Calu3 (cell line): ENCODE measurements around the gene PDS5B. TPM values are rescaled to one million over a fixed set of nuclear protein-coding genes. Genes with fewer than 3 reads are reported as not detected.

Source experiments
- BruUV-seq: library from RNA; stranded (reverse); fragments of 400-500 nt; replicated peaks from 2 replicates; lab custom pipeline; 2021; lab: Mats Ljungman, UMichigan
- CTCF ChIA-PET: fragments of 300-600 bp; sonication (Branson Sonifier 250); formaldehyde crosslinking; loops from one replicate; lab custom pipeline; 2022; ENCODE audit warnings: antibody characterized with exemption; lab: Charles Lee
- DNase-seq: peaks from one replicate; pipeline ENCODE4 v3.0.0; 2022
- H3K27ac Mint-ChIP-seq: one replicate; pipeline ENCODE4 v1.8.0; 2022; ENCODE audit warnings: mixed read lengths; ENCODE audit not compliant: unreplicated experiment
- H3K27me3 Mint-ChIP-seq: one replicate; pipeline ENCODE4 v1.8.0; 2022; ENCODE audit warnings: mixed read lengths; ENCODE audit not compliant: unreplicated experiment
- H3K36me3 Mint-ChIP-seq: one replicate; pipeline ENCODE4 v1.8.0; 2022; ENCODE audit warnings: mild to moderate bottlenecking, moderate library complexity, mixed read lengths; ENCODE audit not compliant: insufficient read depth, unreplicated experiment
- H3K4me1 Mint-ChIP-seq: one replicate; pipeline ENCODE4 v1.8.0; 2022; ENCODE audit warnings: mild to moderate bottlenecking, low read depth, mixed read lengths; ENCODE audit not compliant: unreplicated experiment
- H3K4me3 Mint-ChIP-seq: one replicate; pipeline ENCODE4 v1.8.0; 2022; ENCODE audit warnings: mild to moderate bottlenecking, low read depth, moderate library complexity, mixed read lengths; ENCODE audit not compliant: unreplicated experiment
- H3K9me3 Mint-ChIP-seq: one replicate; pipeline ENCODE4 v1.8.0; 2022; ENCODE audit warnings: low read depth, mixed read lengths; ENCODE audit not compliant: unreplicated experiment
- CTCF ChIP-seq: fragments of 200-600 bp; IDR thresholded peaks from one replicate; pipeline ENCODE4 v1.8.0; 2022; ENCODE audit warnings: antibody characterized with exemption; ENCODE audit not compliant: unreplicated experiment
- intact Hi-C: fragments of 100-400 bp; cut with micrococcal nuclease; formaldehyde crosslinking; loops from one replicate; pipeline ENCODE4 v1.10.0; 2022; ENCODE audit not compliant: unreplicated experiment
- total RNA-seq: library from RNA; stranded (reverse); gene quantifications from 2 replicates; pipeline ENCODE4 v1.2.3, GENCODE V29; 2022

Gene PDS5B
- total RNA-seq, 1 experiment from 2014 or later: 33.9 TPM

- intact Hi-C loops: no loop called here
- Mint-ChIP-seq H3K4me1 (peaks cover 17% of the 10 kb centered on the region), H3K4me3 (no peak overlapping the region), H3K27ac (no peak overlapping the region), H3K27me3 (no peaks in the 10 kb centered on the region), H3K36me3 (no peaks in the 10 kb centered on the region), H3K9me3 (peaks cover 2% of the 10 kb centered on the region)
- BruUV-seq: no TSS peak
- no peak for TF ChIP-seq CTCF
- no peak for DNase-seq
- CTCF ChIA-PET: interaction anchor here (0.6 kb wide), 1 partner anchor 75 kb away, joined by 3 read pairs; no protein-coding TSS in a partner anchor
Measured at GRCh38 chr13:32731074-32731473, 144.8 kb downstream of the PDS5B start.

- no peak for DNase-seq
- BruUV-seq: no TSS peak
- Mint-ChIP-seq H3K27me3 (no peaks in the 10 kb centered on the region), H3K36me3 (no peaks in the 10 kb centered on the region), H3K4me1 (peaks cover 22% of the 10 kb centered on the region), H3K9me3 (peaks cover 2% of the 10 kb centered on the region), H3K27ac (no peak overlapping the region), H3K4me3 (no peak overlapping the region)
- no peak for TF ChIP-seq CTCF
- CTCF ChIA-PET: no interaction called here
- intact Hi-C loops: no loop called here
Measured at GRCh38 chr13:32731576-32731975, 145.3 kb downstream of the PDS5B start.

GRCh38 chr13:32733690-32734089, 147.4 kb downstream of the PDS5B start:
- no peak for DNase-seq
- Mint-ChIP-seq H3K27me3 (no peaks in the 10 kb centered on the region), H3K4me3 (no peak overlapping the region), H3K4me1 (peaks cover 27% of the 10 kb centered on the region), H3K9me3 (peaks cover 2% of the 10 kb centered on the region), H3K27ac (no peak overlapping the region), H3K36me3 (no peaks in the 10 kb centered on the region)
- no peak for TF ChIP-seq CTCF
- CTCF ChIA-PET: no interaction called here
- no TSS peak for BruUV-seq
- intact Hi-C loops: no loop called here

GRCh38 chr13:32734511-32734910, 148.3 kb downstream of the PDS5B start:
- no TSS peak for BruUV-seq
- Mint-ChIP-seq H3K4me3 (no peak overlapping the region), H3K36me3 (no peaks in the 10 kb centered on the region), H3K27ac (no peak overlapping the region), H3K4me1 (peaks cover 27% of the 10 kb centered on the region), H3K9me3 (peaks cover 2% of the 10 kb centered on the region), H3K27me3 (no peaks in the 10 kb centered on the region)
- intact Hi-C loops: no loop called here
- CTCF ChIA-PET: no interaction called here
- DNase-seq: no peak
- TF ChIP-seq CTCF: no peak
